K562 (cell line): ENCODE data around the gene TARS2. TPM values are rescaled to one million over a fixed set of nuclear protein-coding genes. Genes with fewer than 3 reads are reported as not detected.

Experiments
- ARID4B ChIP-seq: sonication (generic); formaldehyde crosslinking; IDR thresholded peaks from 2 replicates; pipeline ENCODE4 v1.8.0; 2022; ENCODE audit warnings: mild to moderate bottlenecking, missing genetic modification reagents
- BACH1 ChIP-seq: fragments of 200-800 bp; sonication (Bioruptor generic); IDR thresholded peaks from 2 replicates; pipeline ENCODE4 v1.6.1; 2016; ENCODE audit warnings: missing genetic modification characterization, missing compliant biosample characterization
- ERF ChIP-seq: fragments of 450-650 bp; formaldehyde crosslinking; IDR thresholded peaks from 2 replicates; pipeline ENCODE4 v1.4.0; 2020; ENCODE audit warnings: mild to moderate bottlenecking, mixed read lengths
- FOXA3 ChIP-seq, 2 experiments: fragments of 450-650 bp in 1 of 2; sonication (generic) in 1 of 2; formaldehyde crosslinking; IDR thresholded peaks in 1 of 2; conservative IDR thresholded peaks in 1 of 2; 2 replicates each; pipeline versions ENCODE4 v1.4.0 to v1.8.0; 2020 to 2022; ENCODE audit warnings: mild to moderate bottlenecking in 2 of 2, missing genetic modification reagents in 1 of 2
- FUS ChIP-seq: fragments of 200-400 bp; formaldehyde crosslinking; optimal IDR thresholded peaks from 2 replicates; pipeline ENCODE3; 2017; ENCODE audit warnings: low read depth, low read length
- GABPB1 ChIP-seq: sonication (generic); formaldehyde crosslinking; IDR thresholded peaks from 2 replicates; pipeline ENCODE4 v1.8.0; 2022; ENCODE audit warnings: mild to moderate bottlenecking, missing genetic modification reagents
- HDAC2 ChIP-seq: fragments of 450-650 bp; IDR thresholded peaks from 2 replicates; pipeline ENCODE4 v1.6.1; 2016; ENCODE audit warnings: mild to moderate bottlenecking
- MAZ ChIP-seq, 2 experiments: fragments of 450-650 bp in 1 of 2; sonication (generic) in 1 of 2; formaldehyde crosslinking; IDR thresholded peaks in 1 of 2; conservative IDR thresholded peaks in 1 of 2; 2 replicates each; pipeline versions ENCODE4 v1.4.0 to v1.5.0; 2020; ENCODE audit warnings: mild to moderate bottlenecking in 1 of 2, missing genetic modification reagents in 1 of 2
- NRF1 ChIP-seq, 2 experiments: fragments of 450-650 bp; IDR thresholded peaks in 1 of 2; conservative IDR thresholded peaks in 1 of 2; 2 replicates each; pipeline ENCODE4 v1.6.1; 2014; ENCODE audit warnings: mild to moderate bottlenecking in 2 of 2
- POLR2A ChIP-seq: fragments of 450-650 bp; conservative IDR thresholded peaks from 2 replicates; pipeline ENCODE4 v1.6.1; 2016
- POLR2G ChIP-seq: fragments of 200-400 bp; formaldehyde crosslinking; IDR thresholded peaks from 2 replicates; pipeline ENCODE4 v1.6.1; 2017; ENCODE audit warnings: low read depth, mild to moderate bottlenecking, antibody characterized with exemption, low read length, moderate library complexity
- PYGO2 ChIP-seq: fragments of 450-650 bp; IDR thresholded peaks from 2 replicates; pipeline ENCODE4 v1.6.1; 2016; ENCODE audit warnings: mild to moderate bottlenecking, missing genetic modification characterization, moderate library complexity, missing compliant biosample characterization
- SRSF1 ChIP-seq: fragments of 200-400 bp; formaldehyde crosslinking; IDR thresholded peaks from 2 replicates; pipeline ENCODE4 v1.6.1; 2017; ENCODE audit warnings: mild to moderate bottlenecking, low read depth, low read length, moderate library complexity
- USF1 ChIP-seq: sonication (generic); formaldehyde crosslinking; IDR thresholded peaks from 2 replicates; pipeline ENCODE4 v1.9.0; 2022; ENCODE audit warnings: mild to moderate bottlenecking, missing genetic modification reagents
- ZBTB1 ChIP-seq: sonication (generic); formaldehyde crosslinking; IDR thresholded peaks from 2 replicates; pipeline ENCODE4 v1.8.1; 2023; ENCODE audit warnings: missing genetic modification reagents, low read depth, mild to moderate bottlenecking, borderline replicate concordance
- ZNF197 ChIP-seq: fragments of 200-800 bp; sonication (Bioruptor generic); IDR thresholded peaks from 2 replicates; pipeline ENCODE4 v1.6.1; 2016; ENCODE audit warnings: low read depth, missing genetic modification characterization, missing compliant biosample characterization
- polyA plus RNA-seq, 8 experiments: library from polyadenylated mRNA; depleted of rRNA in 4 of 8; stranded (reverse) in 5 of 8; unstranded in 3 of 8; fragments of >200 nt; fragmentation: Nextera tagmentation in 2 of 8; fragmentation: Illumina TruSeq in 1 of 8; extraction: Ambion mirVana in 2 of 8; extraction: Trizol in 1 of 8; gene quantifications; 2 replicates each; pipeline versions ENCODE4 v1.2.1 to v1.2.3, GENCODE V29; 2011 to 2014; ENCODE audit warnings: inconsistent platforms in 1 of 8, missing spikeins in 1 of 8
- total RNA-seq, 7 experiments: library from RNA; depleted of rRNA in 6 of 7; stranded (reverse); fragments of >200 nt in 6 of 7; fragmentation: Illumina TruSeq in 2 of 7; extraction: Trizol in 2 of 7; gene quantifications; 2 replicates each; pipeline versions ENCODE4 v1.2.1 to v1.2.3, GENCODE V29; 2011 to 2021; ENCODE audit warnings: low replicate concordance in 1 of 7
- TF ChIP-seq, protein P1 (sequence below): sonication (generic); formaldehyde crosslinking; IDR thresholded peaks from 2 replicates; pipeline ENCODE4 v1.4.0; 2020; ENCODE audit warnings: mild to moderate bottlenecking, missing genetic modification reagents
- TF ChIP-seq, protein P2 (sequence below): fragments of 250-450 bp; sonication (Bioruptor Pico); IDR thresholded peaks from 2 replicates; pipeline ENCODE4 v1.8.0; 2022; ENCODE audit warnings: moderate library complexity, mild to moderate bottlenecking, inconsistent platforms
- TF ChIP-seq, protein P3 (sequence below): fragments of 450-650 bp; formaldehyde crosslinking; IDR thresholded peaks from 2 replicates; pipeline ENCODE4 v1.4.0; 2020; ENCODE audit warnings: mild to moderate bottlenecking

TARS2 gene
- total and polyA plus RNA-seq, 9 of the 15 experiments (the other 6 are each of a cell fraction or from before 2014, with no cell fraction given) = 17.0 to 64.2 (median 39.4) TPM

- TF ChIP-seq NRF1 (conservative IDR thresholded peaks at IDR 0.05 in 1 of 2, IDR thresholded peaks at IDR 0.05 in 1 of 2) (peak; percentile 99), FUS (no peak), ERF (CRISPR knock-in tag) (0 out of 2 replicates have a peak, but pooled peaks have one; percentile 64), ZBTB1 (CRISPR knock-in tag) (0 out of 2 replicates have a peak, but pooled peaks have one; percentile 18), POLR2A (peak; percentile 72), ARID4B (CRISPR knock-in tag) (peak; percentile 82), SRSF1 (no peak), MAZ (CRISPR knock-in tag; conservative IDR thresholded peaks at IDR 0.05 in 1 of 2, IDR thresholded peaks at IDR 0.05 in 1 of 2) (peak; percentile 50 to 51; a peak in 3 of 4 replicates), GABPB1 (CRISPR knock-in tag) (peak; percentile 68), USF1 (CRISPR knock-in tag) (peak; percentile 53), BACH1 (tag) (no peak), PYGO2 (tag) (no peak), ZNF197 (CRISPR knock-in tag) (no peak), FOXA3 (CRISPR knock-in tag; conservative IDR thresholded peaks at IDR 0.05 in 1 of 2, IDR thresholded peaks at IDR 0.05 in 1 of 2) (peak; percentile 24 to 57; a peak in 3 of 4 replicates), POLR2G (peak; percentile 81), HDAC2 (peak; percentile 66; the same call in 1 of the 2 replicates)
- TF ChIP-seq, protein P1, sequence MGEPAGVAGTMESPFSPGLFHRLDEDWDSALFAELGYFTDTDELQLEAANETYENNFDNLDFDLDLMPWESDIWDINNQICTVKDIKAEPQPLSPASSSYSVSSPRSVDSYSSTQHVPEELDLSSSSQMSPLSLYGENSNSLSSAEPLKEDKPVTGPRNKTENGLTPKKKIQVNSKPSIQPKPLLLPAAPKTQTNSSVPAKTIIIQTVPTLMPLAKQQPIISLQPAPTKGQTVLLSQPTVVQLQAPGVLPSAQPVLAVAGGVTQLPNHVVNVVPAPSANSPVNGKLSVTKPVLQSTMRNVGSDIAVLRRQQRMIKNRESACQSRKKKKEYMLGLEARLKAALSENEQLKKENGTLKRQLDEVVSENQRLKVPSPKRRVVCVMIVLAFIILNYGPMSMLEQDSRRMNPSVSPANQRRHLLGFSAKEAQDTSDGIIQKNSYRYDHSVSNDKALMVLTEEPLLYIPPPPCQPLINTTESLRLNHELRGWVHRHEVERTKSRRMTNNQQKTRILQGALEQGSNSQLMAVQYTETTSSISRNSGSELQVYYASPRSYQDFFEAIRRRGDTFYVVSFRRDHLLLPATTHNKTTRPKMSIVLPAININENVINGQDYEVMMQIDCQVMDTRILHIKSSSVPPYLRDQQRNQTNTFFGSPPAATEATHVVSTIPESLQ (CRISPR knock-in tag) = no peak
- TF ChIP-seq, protein P2, sequence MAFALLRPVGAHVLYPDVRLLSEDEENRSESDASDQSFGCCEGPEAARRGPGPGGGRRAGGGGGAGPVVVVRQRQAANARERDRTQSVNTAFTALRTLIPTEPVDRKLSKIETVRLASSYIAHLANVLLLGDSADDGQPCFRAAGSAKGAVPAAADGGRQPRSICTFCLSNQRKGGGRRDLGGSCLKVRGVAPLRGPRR (CRISPR knock-in tag) = no peak
- TF ChIP-seq, protein P3, sequence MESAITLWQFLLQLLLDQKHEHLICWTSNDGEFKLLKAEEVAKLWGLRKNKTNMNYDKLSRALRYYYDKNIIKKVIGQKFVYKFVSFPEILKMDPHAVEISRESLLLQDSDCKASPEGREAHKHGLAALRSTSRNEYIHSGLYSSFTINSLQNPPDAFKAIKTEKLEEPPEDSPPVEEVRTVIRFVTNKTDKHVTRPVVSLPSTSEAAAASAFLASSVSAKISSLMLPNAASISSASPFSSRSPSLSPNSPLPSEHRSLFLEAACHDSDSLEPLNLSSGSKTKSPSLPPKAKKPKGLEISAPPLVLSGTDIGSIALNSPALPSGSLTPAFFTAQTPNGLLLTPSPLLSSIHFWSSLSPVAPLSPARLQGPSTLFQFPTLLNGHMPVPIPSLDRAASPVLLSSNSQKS (CRISPR knock-in tag) = no peak
These were observed 28.3 kb downstream of the TARS2 start, which contains the start of gene FALEC (continued) for GRCh38 chr1:150515328-150516049.
